ENCODE measurements around the gene RTN4R.
"Not testable (repeated sequence)": the region's sequence is repeated elsewhere in the genome, so short reads cannot be mapped to it uniquely, and the experiment has no call there.

GRCh38 chr22:20269673-20270072 lies 1.6 kb upstream of the RTN4R start:
- TF ChIP-seq CTCF, POLR2AphosphoS5, EP300, POLR2A (IDR thresholded peaks at IDR 0.05): not testable (repeated sequence)

Measured in upper lobe of left lung (tissue), 4 donors.